Tibial nerve (tissue), 3 donors: ENCODE results near the gene TUBGCP6.

Experiments used
- CTCF ChIP-seq, 5 experiments: fragments of 200-600 bp in 3 of 5; fragments of 450-650 bp in 2 of 5; sonication (generic) in 3 of 5; IDR thresholded peaks; one replicate each; pipeline ENCODE4 v1.5.1; 2016 to 2019; ENCODE audit warnings: antibody characterized with exemption in 5 of 5, mild to moderate bottlenecking in 3 of 5, moderate library complexity in 2 of 5
- POLR2A ChIP-seq, 2 donors: fragments of 450-650 bp; IDR thresholded peaks; one replicate each; pipeline ENCODE4 v1.6.1; 2017; ENCODE audit warnings: antibody characterized with exemption in 2 of 2, mild to moderate bottlenecking in 2 of 2, moderate library complexity in 2 of 2

- no peak for TF ChIP-seq CTCF (IDR thresholded peaks at IDR 0.05)
- TF ChIP-seq POLR2A (IDR thresholded peaks at IDR 0.05), result no peak
Observed at GRCh38 chr22:50260801-50261614, 16.2 kb upstream of the TUBGCP6 start.
